ENCODE results near the gene TMC2. TPM values are rescaled to one million over a fixed set of nuclear protein-coding genes. Genes with fewer than 3 reads are reported as not detected.

The TMC2 gene, protein sequence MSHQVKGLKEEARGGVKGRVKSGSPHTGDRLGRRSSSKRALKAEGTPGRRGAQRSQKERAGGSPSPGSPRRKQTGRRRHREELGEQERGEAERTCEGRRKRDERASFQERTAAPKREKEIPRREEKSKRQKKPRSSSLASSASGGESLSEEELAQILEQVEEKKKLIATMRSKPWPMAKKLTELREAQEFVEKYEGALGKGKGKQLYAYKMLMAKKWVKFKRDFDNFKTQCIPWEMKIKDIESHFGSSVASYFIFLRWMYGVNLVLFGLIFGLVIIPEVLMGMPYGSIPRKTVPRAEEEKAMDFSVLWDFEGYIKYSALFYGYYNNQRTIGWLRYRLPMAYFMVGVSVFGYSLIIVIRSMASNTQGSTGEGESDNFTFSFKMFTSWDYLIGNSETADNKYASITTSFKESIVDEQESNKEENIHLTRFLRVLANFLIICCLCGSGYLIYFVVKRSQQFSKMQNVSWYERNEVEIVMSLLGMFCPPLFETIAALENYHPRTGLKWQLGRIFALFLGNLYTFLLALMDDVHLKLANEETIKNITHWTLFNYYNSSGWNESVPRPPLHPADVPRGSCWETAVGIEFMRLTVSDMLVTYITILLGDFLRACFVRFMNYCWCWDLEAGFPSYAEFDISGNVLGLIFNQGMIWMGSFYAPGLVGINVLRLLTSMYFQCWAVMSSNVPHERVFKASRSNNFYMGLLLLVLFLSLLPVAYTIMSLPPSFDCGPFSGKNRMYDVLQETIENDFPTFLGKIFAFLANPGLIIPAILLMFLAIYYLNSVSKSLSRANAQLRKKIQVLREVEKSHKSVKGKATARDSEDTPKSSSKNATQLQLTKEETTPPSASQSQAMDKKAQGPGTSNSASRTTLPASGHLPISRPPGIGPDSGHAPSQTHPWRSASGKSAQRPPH
- not detected in 2 replicates for total RNA-seq

DNA sequence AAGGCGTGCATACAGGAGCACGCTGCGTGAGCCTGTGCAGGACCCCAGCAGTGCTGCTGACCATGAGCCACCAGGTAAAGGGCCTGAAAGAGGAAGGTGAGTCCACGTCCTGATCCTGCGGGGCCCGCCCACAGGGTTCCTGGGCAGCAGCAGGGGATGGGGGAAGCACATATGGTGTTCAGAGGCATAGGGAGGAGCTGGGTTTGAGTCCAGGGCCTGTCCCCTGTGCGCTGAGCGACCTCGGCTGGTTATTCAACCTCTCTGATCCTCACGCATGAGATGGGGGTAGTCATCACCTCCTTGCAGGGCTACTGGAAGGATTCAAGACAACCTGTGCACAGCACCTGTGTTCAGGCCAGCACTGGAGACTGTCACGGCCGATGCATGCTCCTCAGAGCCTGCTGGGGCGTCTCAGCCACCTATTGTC lies at the start of gene TMC2:
Gene TMC2, plus strand, starts transcription at position 14 of the 427 bp plus-strand sequence. Its CDS starts 49 bp downstream, at position 63.

DNA sequence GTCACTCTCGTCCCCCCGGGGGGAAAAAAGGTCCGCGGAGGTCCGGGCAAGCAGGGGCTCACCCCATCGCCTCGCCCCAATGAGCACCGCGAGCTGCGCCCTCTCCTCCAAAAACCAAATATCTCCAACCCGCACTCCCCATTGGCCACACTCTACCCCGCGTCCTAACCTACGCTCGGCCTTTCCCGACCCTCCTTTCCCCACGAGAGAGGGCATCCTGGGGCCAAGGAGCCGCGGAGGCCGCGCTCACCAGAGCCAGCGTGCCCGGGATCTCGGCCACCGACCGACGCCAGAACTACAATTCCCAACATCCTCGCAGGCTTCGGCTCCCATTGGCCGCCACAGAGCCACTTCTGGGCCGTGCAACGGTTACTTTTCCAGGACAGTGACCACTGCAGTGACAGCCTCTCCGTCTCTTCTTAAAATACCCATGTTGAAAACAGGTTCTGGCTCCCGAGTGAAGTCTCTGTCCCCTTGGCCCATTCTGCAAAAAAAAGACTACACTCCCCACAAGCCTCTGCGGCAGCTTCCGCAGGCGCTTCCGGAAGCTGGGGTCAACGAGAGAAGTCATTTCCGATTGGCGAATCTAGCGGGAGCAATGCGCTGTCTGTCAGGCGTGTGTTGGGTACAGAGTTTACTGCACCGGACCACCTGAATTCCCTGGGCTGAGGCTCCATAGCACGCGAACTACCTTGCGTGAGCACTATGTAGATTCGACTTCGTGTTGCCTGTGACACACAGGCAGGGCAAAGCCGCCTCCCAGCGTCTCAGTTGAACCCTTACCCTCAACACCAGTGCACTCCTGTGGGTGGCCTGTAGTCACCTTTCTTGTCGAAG lies 27.5 kb upstream of the TMC2 start, which contains the start of gene ZNF343:
Gene ZNF343, minus strand, starts transcription at position 285 of the 837 bp plus-strand sequence. CDS start 15,020 bp downstream, outside the sequence.

DNA sequence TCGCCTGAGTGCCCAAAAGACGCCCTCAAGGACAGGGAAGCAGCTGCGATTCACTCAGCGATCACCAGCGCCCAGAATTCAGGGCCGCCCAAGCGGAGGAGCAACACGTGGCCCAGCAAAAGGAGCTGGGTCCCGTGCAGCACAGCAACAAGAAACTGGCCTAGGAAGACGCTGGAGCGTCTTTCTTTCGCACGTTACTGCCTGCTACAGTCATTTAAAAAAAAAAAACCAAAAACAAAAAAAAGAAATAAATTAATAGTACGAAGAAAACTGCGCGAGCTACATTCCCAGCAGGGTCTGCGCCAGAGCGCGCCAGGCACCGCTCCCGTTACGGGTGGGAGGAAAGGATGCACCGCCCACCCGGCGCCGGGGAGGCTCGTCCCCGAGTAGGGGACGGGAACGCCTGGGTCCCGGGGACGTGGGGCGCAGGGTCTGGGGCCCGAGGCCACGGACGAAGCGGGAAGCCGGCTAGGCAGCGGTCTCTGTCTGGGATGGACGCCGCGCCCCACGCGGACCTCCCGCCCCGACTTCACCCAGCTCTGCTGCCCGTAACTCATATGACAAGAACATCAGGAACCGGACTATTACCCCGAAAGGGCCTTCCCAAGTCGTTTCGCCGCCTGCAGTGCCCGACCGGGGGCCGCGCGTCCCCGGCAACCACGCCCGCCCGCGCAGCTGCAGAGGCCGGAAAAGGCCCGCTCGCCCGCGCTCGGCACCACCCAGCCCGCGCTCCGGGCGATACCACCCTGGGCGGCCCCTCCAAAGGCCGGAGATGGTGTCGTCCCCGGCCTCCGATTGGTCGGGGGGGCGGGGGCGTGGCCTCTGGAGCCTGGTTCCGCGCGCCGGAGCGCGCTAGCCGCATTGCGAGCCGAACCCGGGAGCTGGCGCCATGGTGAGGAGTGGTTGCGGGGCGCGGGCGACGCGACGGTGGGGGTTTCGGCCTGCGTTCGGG lies 115.7 kb downstream of the TMC2 start, which contains the start of gene NOP56:
Gene NOP56, plus strand, starts transcription at position 861 of the 952 bp plus-strand sequence. Its CDS starts 29 bp downstream, at position 890.

DNA sequence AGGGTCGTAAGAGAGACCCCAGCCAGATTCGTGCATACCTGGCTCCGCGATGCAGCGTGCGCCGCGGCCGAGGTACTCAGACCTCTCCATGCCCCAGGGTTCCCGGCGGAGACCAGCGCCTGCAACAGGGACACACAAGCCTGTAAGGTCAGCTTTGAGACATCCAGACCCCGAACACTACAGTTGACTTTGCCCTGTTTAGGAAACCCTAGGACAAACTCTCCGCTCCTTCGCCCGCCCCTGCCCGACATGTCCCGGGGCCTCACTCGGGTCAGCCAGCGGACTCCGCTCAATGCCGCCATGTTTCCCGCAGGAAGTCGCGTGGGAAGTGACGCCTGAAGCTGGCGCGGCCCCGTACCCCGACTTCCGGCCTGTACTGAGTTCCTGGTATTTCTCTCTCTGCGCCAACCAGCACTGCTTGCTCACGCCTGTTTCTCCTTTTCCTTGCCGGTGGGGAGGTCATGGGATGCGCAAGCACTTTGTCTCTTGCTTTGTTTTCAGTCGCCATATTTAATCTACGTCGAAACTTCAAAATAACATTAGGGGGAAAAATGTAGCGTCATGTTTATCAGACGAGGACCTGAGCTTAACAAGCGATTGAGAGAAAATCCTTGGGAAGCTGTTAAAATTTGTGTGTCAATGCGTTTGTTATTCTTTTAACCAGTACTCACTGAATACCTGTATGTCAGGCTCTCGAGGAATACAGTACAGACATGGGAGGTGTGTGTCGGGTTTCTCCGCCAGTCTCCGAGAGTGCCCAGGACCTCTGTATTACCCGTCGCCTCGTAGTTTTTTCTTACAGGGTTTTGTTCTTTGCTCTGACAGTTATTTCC lies 127.7 kb downstream of the TMC2 start, which contains the start of gene IDH3B:
Gene IDH3B, minus strand, starts transcription at position 330 of the 833 bp plus-strand sequence. Its CDS starts 28 bp downstream, at position 302.

Other genes with a start within 250 kb of the TMC2 start
- gene TGM3, start 240.6 kb upstream of the TMC2 start, total RNA-seq: 0.19 and 0.28 TPM in 2 replicates
- gene TGM6, start 155.7 kb upstream of the TMC2 start, total RNA-seq: not detected in 2 replicates
- gene SNRPB, start 65.8 kb upstream of the TMC2 start, total RNA-seq: 93.3 and 278 TPM in 2 replicates
- 14.4 and 15.9 TPM in 2 replicates for gene ZNF343, start 27.7 kb upstream of the TMC2 start, total RNA-seq
- gene NOP56, start 116.1 kb downstream of the TMC2 start, total RNA-seq: 112 and 257 TPM in 2 replicates
- gene IDH3B, start 127.6 kb downstream of the TMC2 start, total RNA-seq: 55.2 and 84.7 TPM in 2 replicates
- under 0.01 and 0.56 TPM in 2 replicates for gene EBF4, start 156.2 kb downstream of the TMC2 start, total RNA-seq

All from regular cardiac myocyte (primary cell).